Effector memory CD4-positive, alpha-beta T cell (primary cell): Measurements from ENCODE around the gene CPZ.

Experiments
- DNase-seq, 3 donors: peaks; one replicate each; pipeline ENCODE4 v3.0.0-alpha.2; 2020
- H3K27ac ChIP-seq: 2 replicates; pipeline ENCODE4 v1.7.0; 2013; ENCODE audit warnings: mild to moderate bottlenecking, low read length, moderate library complexity; ENCODE audit not compliant: insufficient read depth, poor library complexity, severe bottlenecking
- H3K27me3 ChIP-seq: replicated peaks from 2 replicates; pipeline ENCODE4 v1.7.0; 2013; ENCODE audit warnings: mild to moderate bottlenecking, low read length; ENCODE audit not compliant: insufficient read depth, control insufficient read depth, poor library complexity, severe bottlenecking
- H3K36me3 ChIP-seq: 2 replicates; pipeline ENCODE4 v1.7.0; 2013; ENCODE audit warnings: mild to moderate bottlenecking, low read length, moderate library complexity; ENCODE audit not compliant: control insufficient read depth, insufficient read depth
- H3K4me1 ChIP-seq: 2 replicates; pipeline ENCODE4 v1.7.0; 2013; ENCODE audit warnings: low read length, mild to moderate bottlenecking; ENCODE audit not compliant: control insufficient read depth, insufficient read depth, poor library complexity, severe bottlenecking
- H3K4me3 ChIP-seq: 2 replicates; pipeline ENCODE4 v1.7.0; 2013; ENCODE audit warnings: low read length, low read depth, mild to moderate bottlenecking; ENCODE audit not compliant: insufficient read depth, poor library complexity, severe bottlenecking
- H3K9me3 ChIP-seq: 2 replicates; pipeline ENCODE4 v1.7.0; 2013; ENCODE audit warnings: mild to moderate bottlenecking, low read length, moderate library complexity; ENCODE audit not compliant: control insufficient read depth

Gene CPZ

DNA sequence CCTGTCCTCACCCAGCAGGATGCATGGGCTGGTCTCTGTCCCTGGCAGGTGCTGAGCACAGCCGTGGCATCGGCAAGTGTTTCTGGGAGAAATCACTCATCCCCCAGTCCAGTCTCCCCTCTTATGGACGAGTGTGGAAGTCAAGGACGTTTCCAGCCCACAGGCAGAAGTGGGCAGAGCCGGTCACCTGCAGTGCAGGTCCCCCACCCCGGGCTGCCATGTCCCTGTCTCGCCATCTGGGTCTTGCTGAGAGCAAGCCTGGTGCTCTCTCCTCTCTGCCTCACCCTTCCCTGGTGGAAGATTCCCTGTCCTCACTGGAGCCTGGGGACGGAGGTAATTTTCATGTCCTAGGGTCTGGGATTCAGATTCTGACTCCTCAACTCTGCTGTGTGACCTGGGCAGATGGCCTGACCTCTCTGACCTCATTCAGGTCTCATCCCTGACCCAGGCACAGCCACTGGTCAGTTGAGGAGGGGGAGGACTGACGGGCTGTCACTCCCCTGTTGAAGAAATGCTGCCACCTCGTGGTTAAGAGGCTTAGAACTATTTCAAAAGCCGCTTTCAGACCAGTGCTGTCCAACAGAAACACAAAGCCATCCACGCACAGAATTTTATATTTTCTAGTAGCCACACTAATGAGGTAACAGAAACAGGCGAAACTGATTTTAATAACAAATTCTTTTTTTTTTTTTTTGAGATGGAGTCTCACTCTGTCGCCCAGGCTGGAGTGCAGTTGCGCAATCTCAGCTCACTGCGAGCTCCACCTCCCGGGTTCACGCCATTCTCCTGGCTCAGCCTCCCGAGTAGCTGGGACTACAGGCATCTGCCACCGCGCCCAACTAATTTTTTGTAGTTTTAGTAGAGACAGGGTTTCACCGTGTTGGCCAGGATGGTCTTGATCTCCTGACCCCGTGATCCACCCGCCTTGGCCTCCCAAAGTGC is 1.8 kb downstream of the CPZ start:
- Histone ChIP-seq H3K27me3 (peaks cover 4% of the 10 kb centered on the region), H3K27ac (no peak overlapping the region), H3K9me3 (no peaks in the 10 kb centered on the region), H3K4me3 (no peak overlapping the region), H3K4me1 (no peaks in the 10 kb centered on the region), H3K36me3 (no peaks in the 10 kb centered on the region)
- DNase-seq = no peak

DNA sequence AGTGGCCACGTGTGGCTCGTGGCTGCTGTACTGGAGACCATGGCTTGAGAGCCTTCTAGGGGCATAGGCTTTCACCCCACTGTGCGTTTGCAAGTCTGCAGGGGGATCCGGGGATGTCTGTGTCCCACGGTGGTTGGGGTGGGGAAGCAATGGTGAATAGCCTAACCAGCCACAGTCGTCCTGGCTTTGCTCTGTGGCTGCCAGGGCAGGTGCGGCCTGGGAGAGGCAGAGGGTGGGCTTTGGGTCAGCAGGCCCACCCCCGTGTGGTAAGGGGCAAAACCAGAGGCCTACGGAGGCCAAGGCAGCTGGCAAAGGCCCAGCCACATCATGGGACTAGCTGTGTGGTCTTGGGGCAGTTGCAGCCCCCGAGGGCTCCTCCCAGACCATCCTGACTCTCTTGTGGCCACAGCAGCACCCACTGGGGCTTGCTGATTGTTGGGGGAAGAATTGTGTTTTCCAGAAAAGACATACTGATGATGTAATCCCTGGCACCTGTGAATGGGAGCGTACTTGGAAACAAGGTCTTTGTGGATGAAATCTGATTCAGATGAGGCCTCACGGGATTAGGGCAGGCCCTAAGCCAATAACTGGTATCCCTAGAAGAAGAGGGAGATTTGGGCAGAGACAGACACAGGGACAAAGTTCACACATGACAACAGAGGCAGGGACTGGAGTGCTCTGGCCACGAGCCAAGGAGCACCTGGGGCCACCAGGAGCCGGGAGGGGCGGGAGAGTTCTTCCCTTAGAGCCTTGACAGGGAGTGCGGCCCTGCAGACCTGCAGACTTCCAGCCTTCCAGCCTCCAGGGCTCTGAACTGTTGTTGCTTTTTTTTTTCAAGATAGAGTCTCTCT is 2.9 kb downstream of the CPZ start:
- H3K4me1 ChIP-seq = no peaks in the 10 kb centered on the region
- H3K27ac ChIP-seq = no peak overlapping the region
- H3K36me3 ChIP-seq = no peaks in the 10 kb centered on the region
- no peak for DNase-seq
- H3K4me3 ChIP-seq = no peak overlapping the region
- peaks cover 4% of the 10 kb centered on the region for H3K27me3 ChIP-seq
- no peaks in the 10 kb centered on the region for H3K9me3 ChIP-seq

DNA sequence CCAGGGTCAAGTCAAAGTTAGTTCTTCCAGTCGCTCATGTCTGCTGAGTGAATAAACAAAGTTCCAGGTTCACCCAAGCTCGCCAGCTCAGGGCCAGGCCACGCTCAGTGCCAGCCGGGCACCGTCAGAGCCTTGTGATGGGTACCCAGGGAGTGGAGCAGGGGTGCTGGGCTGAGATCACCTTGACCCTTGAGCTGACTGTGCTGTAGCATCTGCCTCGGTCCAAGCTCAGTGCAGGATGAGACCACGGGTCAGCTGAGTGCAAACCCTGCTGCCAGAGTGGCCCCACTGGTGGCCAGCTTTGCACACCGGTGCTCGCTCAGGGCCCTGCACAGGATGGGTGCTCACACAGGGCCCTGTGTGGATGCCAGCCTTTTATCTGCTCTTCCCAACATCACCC is 4.3 kb downstream of the CPZ start:
- Histone ChIP-seq H3K4me3 (no peak overlapping the region), H3K4me1 (no peaks in the 10 kb centered on the region), H3K27me3 (peaks cover 4% of the 10 kb centered on the region), H3K36me3 (no peaks in the 10 kb centered on the region), H3K27ac (no peak overlapping the region), H3K9me3 (no peaks in the 10 kb centered on the region)
- DNase-seq = no peak

DNA sequence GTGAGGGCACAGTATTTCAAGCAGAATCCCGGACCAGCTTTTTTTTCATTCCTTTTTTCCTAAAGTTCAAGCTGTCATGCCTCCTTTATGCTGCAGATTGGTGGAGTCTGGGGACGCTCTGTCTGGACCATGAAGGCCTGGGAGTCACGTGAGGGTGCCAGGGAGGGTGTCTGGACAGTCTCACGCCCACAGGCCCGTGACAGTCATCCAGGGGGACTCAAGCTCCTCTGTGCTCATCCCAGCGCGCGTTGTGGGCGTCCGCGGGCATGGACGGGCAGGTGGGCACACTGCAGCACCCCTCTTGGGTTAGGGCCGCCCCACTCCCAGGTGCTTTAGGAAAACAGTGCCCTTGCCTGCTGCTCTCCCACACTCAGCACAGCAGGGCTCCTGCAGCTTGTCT is 4.8 kb downstream of the CPZ start:
- Histone ChIP-seq H3K9me3 (no peaks in the 10 kb centered on the region), H3K4me3 (no peak overlapping the region), H3K36me3 (no peaks in the 10 kb centered on the region), H3K27ac (no peak overlapping the region), H3K4me1 (no peaks in the 10 kb centered on the region), H3K27me3 (peaks cover 1% of the 10 kb centered on the region)
- DNase-seq = no peak

DNA sequence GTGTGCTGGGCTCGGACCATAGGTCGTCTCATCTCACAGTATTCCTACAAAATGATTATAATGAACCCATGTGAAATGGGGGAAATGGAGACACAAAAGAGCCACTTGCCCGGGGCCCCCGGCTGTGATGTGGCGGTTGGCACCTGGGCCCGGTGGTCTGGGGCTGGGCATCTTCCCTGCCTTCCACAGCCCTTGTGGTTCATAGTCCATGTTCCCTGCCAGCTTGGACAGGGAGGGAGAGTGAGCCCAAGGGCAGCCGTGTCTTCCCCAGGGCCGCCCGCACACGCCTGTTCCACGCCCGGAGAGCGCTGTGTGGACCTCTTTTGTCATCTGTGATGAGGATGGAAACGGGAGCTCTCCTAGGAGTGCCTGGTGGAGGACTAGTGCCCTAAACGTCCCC is 5.2 kb downstream of the CPZ start:
- Histone ChIP-seq H3K4me1 (no peaks in the 10 kb centered on the region), H3K36me3 (no peaks in the 10 kb centered on the region), H3K27ac (no peak overlapping the region), H3K4me3 (no peak overlapping the region), H3K9me3 (no peaks in the 10 kb centered on the region), H3K27me3 (no peaks in the 10 kb centered on the region)
- DNase-seq = no peak

DNA sequence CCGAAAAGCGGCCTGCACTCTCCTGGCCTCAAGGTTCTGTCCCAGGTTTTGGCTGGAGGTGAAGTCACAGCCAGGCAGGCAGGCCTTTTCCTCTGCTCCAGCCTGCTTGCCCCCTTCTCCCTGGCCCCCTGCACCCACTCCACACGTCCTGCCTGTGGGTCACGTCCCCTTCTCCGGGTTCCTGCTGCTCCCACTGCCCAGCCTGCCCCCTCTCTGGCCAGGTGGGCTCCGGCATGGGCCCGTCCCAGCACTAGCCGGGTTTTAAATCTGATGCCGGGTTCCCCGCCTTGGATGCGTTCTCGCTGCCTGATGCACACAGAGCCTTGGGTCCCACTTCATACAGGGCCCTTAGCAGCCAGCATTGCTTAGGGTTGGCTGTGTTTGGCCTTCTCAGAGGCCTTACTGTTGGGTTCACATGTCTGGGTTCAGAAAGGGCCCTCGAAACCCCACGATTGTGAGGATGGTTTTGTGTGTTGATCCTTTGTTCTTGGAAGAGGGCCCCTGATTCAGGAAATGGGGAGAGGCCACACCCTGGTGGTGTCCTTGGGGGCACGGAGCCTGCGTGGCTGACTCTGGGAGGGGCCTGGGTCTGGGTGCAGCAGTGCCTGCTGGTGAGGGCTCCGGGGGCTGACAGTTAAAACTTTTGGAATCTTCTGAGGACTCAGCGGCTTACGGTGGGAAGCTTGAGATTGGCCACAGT is 6.0 kb downstream of the CPZ start:
- H3K36me3 ChIP-seq = no peaks in the 10 kb centered on the region
- H3K4me1 ChIP-seq = no peaks in the 10 kb centered on the region
- no peaks in the 10 kb centered on the region for H3K9me3 ChIP-seq
- no peaks in the 10 kb centered on the region for H3K27me3 ChIP-seq
- no peak overlapping the region for H3K4me3 ChIP-seq
- no peak for DNase-seq
- no peak overlapping the region for H3K27ac ChIP-seq

DNA sequence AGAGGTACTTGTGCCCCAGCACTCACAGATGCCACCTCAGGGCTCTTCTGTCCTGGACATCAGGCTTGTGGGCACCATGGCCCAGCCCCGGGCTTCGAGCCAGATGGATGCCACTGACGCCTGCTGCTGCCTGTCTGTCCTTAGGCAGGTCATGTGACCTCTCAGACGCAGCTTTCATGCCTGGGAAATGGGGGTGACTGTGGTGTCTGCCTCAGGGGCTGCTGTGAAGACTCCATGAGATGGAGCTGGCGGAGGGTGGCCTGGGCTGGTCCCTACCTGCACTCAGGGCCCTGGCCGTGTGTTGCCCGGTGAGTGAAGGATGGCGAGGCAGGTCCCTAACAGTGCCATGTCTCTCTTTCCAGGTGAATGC is 6.5 kb downstream of the CPZ start:
- Histone ChIP-seq H3K4me1 (no peaks in the 10 kb centered on the region), H3K27me3 (no peaks in the 10 kb centered on the region), H3K4me3 (no peak overlapping the region), H3K9me3 (no peaks in the 10 kb centered on the region), H3K27ac (no peak overlapping the region), H3K36me3 (no peaks in the 10 kb centered on the region)
- DNase-seq = no peak

DNA sequence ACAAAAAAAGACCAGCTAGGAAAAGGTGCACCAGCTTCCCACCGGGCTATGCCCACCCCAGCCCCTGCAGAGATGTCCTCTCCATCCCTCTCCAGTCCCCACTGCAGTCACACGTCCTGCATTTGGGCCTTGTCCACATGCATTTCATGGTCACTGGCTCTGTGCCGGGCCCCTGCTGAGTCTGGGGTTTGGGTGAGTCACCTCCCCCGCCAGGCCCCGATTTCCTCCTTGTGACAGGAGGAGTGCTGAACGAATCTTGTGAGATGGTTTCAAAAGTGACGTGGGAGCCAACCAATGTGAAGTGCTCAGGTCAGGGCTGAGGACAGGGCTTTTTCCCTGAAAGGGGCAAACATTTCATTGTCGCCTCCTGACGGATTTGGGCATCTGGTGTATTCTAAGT is 7.1 kb downstream of the CPZ start:
- no peak overlapping the region for H3K27ac ChIP-seq
- no peaks in the 10 kb centered on the region for H3K36me3 ChIP-seq
- H3K27me3 ChIP-seq = no peaks in the 10 kb centered on the region
- DNase-seq = no peak
- no peaks in the 10 kb centered on the region for H3K9me3 ChIP-seq
- no peaks in the 10 kb centered on the region for H3K4me1 ChIP-seq
- no peak overlapping the region for H3K4me3 ChIP-seq

DNA sequence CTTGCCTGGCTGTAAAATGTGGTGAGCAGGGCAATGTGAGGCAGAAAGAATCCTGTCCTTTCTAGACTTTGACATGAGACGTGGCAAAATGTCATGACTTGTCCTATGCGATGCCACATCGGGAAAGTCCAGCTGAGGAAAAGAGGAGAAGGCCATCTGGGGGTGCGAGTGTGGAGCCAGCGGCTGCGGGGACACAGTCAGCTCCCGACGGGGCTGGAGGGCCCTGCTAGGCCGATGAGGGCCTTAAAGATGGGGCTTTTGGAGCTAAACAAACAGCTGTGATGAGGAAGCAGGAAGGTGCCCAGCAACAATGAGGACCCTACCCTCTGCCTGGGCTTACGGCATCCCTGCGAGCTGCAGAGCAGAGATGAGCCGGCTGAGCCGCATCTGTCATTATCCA is 7.7 kb downstream of the CPZ start:
- H3K36me3 ChIP-seq = no peaks in the 10 kb centered on the region
- no peaks in the 10 kb centered on the region for H3K27me3 ChIP-seq
- DNase-seq = no peak
- no peaks in the 10 kb centered on the region for H3K4me1 ChIP-seq
- H3K9me3 ChIP-seq = no peaks in the 10 kb centered on the region
- H3K27ac ChIP-seq = no peak overlapping the region
- no peak overlapping the region for H3K4me3 ChIP-seq
